HG02885 (cell line): ENCODE measurements around the gene SGCA.

ENCODE experiments used
- ATAC-seq: cut with Tn5 transposase; IDR thresholded peaks from one replicate; pipeline ENCODE4 v1.9.1; 2021; ENCODE audit warnings: mild to moderate bottlenecking; ENCODE audit not compliant: unreplicated experiment, poor library complexity

Gene SGCA

GRCh38 chr17:50165867-50166517, at the start of gene SGCA:
TSS of gene SGCA (plus strand) at chr17:50166005. CDS start at chr17:50166041, 36 bp downstream.
- ATAC-seq: no peak

GRCh38 chr17:50117202-50118051, 48.4 kb upstream of the SGCA start:
- ATAC-seq: no peak

GRCh38 chr17:50118076-50118827, 47.6 kb upstream of the SGCA start:
- no peak for ATAC-seq

GRCh38 chr17:50118828-50119218, 47.0 kb upstream of the SGCA start:
- ATAC-seq: no peak

- ATAC-seq: no peak
Observed at GRCh38 chr17:50120475-50121253, 45.1 kb upstream of the SGCA start.

GRCh38 chr17:50122945-50123344, 42.9 kb upstream of the SGCA start:
- no peak for ATAC-seq

GRCh38 chr17:50123649-50124349, 42.0 kb upstream of the SGCA start:
- ATAC-seq: no peak

- no peak for ATAC-seq
Observed at GRCh38 chr17:50125420-50125997, 40.3 kb upstream of the SGCA start.

- ATAC-seq: no peak
Observed at GRCh38 chr17:50127697-50128361, 38.0 kb upstream of the SGCA start.

GRCh38 chr17:50128441-50129352, 37.1 kb upstream of the SGCA start:
- ATAC-seq: no peak

GRCh38 chr17:50129353-50129727, 36.5 kb upstream of the SGCA start:
- ATAC-seq: no peak

- ATAC-seq: no peak
Observed at GRCh38 chr17:50129728-50130558, 35.9 kb upstream of the SGCA start, which contains the start of gene SAMD14. TSS of gene SAMD14 (minus strand) at chr17:50130160. CDS start at chr17:50124959, 5,201 bp downstream.

- no peak for ATAC-seq
Observed at GRCh38 chr17:50130559-50131305, 35.1 kb upstream of the SGCA start.

- no peak for ATAC-seq
Observed at GRCh38 chr17:50132104-50132794, 33.6 kb upstream of the SGCA start.

GRCh38 chr17:50133028-50133768, 32.6 kb upstream of the SGCA start:
- no peak for ATAC-seq
